IMR-90 (cell line): ENCODE data around the gene SLITRK5. TPM values are rescaled to one million over a fixed set of nuclear protein-coding genes. Genes with fewer than 3 reads are reported as not detected.

Source experiments
- ATAC-seq: fragments of 200-7000 bp; cut with Tn5 transposase; 2 replicates; pipeline ENCODE4 v1.9.1; 2020; ENCODE audit warnings: low read depth, mild to moderate bottlenecking, moderate library complexity
- BruUV-seq: library from RNA; stranded (reverse); fragments of 400-500 nt; replicated peaks from 2 replicates; lab custom pipeline; 2021; lab: Mats Ljungman, UMichigan
- CTCF ChIA-PET: fragments of 300-600 bp; formaldehyde crosslinking; extraction: SDS; loops from one replicate; lab custom pipeline; 2021; ENCODE audit warnings: antibody characterized with exemption; lab: Yijun Ruan, JAX
- POLR2A ChIA-PET: fragments of 300-600 bp; sonication (Branson Sonifier 250); formaldehyde crosslinking; loops from one replicate; lab custom pipeline; 2022; ENCODE audit warnings: antibody characterized with exemption; ENCODE audit not compliant: unreplicated experiment; lab: Charles Lee
- DNase-seq: peaks from one replicate; pipeline ENCODE4 v3.0.0; 2013
- H2AFZ ChIP-seq: replicated peaks from 2 replicates; pipeline ENCODE3; 2013; ENCODE audit warnings: low read length, mild to moderate bottlenecking; ENCODE audit not compliant: poor library complexity
- H2AK5ac ChIP-seq: 2 replicates; pipeline ENCODE4 v1.6.1; 2013; ENCODE audit warnings: low read depth, low read length, inconsistent platforms
- H2AK9ac ChIP-seq: replicated peaks from 2 replicates; pipeline ENCODE3; 2013; ENCODE audit warnings: mild to moderate bottlenecking, low read depth, low read length, moderate library complexity; ENCODE audit not compliant: poor library complexity
- H2BK120ac ChIP-seq: 2 replicates; pipeline ENCODE4 v1.6.1; 2013; ENCODE audit warnings: low read depth, low read length, inconsistent platforms
- H2BK15ac ChIP-seq: 3 replicates; pipeline ENCODE4 v1.6.1; 2013; ENCODE audit warnings: low read depth, low read length, inconsistent platforms
- H2BK20ac ChIP-seq: 2 replicates; pipeline ENCODE4 v1.6.1; 2013; ENCODE audit warnings: low read depth, mild to moderate bottlenecking, inconsistent platforms, low read length, moderate library complexity
- H2BK5ac ChIP-seq: 2 replicates; pipeline ENCODE4 v1.6.1; 2013; ENCODE audit warnings: mild to moderate bottlenecking, low read depth, low read length, inconsistent platforms; ENCODE audit not compliant: poor library complexity, severe bottlenecking
- H3K14ac ChIP-seq: replicated peaks from 2 replicates; pipeline ENCODE4 v1.6.1; 2013; ENCODE audit warnings: low read depth, low read length, inconsistent platforms
- H3K18ac ChIP-seq: 2 replicates; pipeline ENCODE4 v1.6.1; 2013; ENCODE audit warnings: low read depth, low read length, control low read depth
- H3K23ac ChIP-seq: 2 replicates; pipeline ENCODE4 v1.6.1; 2013; ENCODE audit warnings: low read depth, low read length, inconsistent platforms
- H3K27ac ChIP-seq: 2 replicates; pipeline ENCODE4 v1.5.1; 2013; ENCODE audit warnings: mild to moderate bottlenecking, control low read depth, low read length; ENCODE audit not compliant: insufficient read depth
- H3K27me3 ChIP-seq: 2 replicates; pipeline ENCODE4 v1.6.1; 2013; ENCODE audit warnings: low read length; ENCODE audit not compliant: control insufficient read depth, insufficient read depth
- H3K36me3 ChIP-seq: 2 replicates; pipeline ENCODE4 v1.6.1; 2013; ENCODE audit warnings: low read length, mixed read lengths; ENCODE audit not compliant: control insufficient read depth, insufficient read depth
- H3K4ac ChIP-seq: 2 replicates; pipeline ENCODE4 v1.6.1; 2013; ENCODE audit warnings: low read depth, low read length, inconsistent platforms
- H3K4me1 ChIP-seq: 2 replicates; pipeline ENCODE4 v1.6.1; 2013; ENCODE audit warnings: low read length, mixed read lengths; ENCODE audit not compliant: control insufficient read depth, insufficient read depth
- H3K4me2 ChIP-seq: 2 replicates; pipeline ENCODE4 v1.6.1; 2013; ENCODE audit warnings: low read depth, mild to moderate bottlenecking, control low read depth, low read length, moderate library complexity
- H3K4me3 ChIP-seq: 2 replicates; pipeline ENCODE4 v1.5.1; 2013; ENCODE audit warnings: low read depth, mild to moderate bottlenecking, control low read depth, low read length, moderate library complexity; ENCODE audit not compliant: insufficient read depth
- H3K56ac ChIP-seq: 2 replicates; pipeline ENCODE4 v1.6.1; 2013; ENCODE audit warnings: low read length, inconsistent platforms; ENCODE audit not compliant: insufficient read depth; ENCODE audit errors: extremely low read depth
- H3K79me1 ChIP-seq, 2 experiments: 2 replicates each; pipeline ENCODE4 v1.6.1; 2013; ENCODE audit warnings: low read length in 2 of 2, inconsistent platforms in 1 of 2, low read depth in 1 of 2
- H3K9ac ChIP-seq: 2 replicates; pipeline ENCODE4 v1.6.1; 2013; ENCODE audit warnings: low read depth, low read length, control low read depth
- H3K9me1 ChIP-seq: 2 replicates; pipeline ENCODE4 v1.6.1; 2013; ENCODE audit warnings: low read length, inconsistent platforms; ENCODE audit not compliant: insufficient read depth
- H3K9me3 ChIP-seq: 2 replicates; pipeline ENCODE4 v1.6.1; 2013; ENCODE audit warnings: low read length; ENCODE audit not compliant: control insufficient read depth, insufficient read depth
- H4K20me1 ChIP-seq: 2 replicates; pipeline ENCODE4 v1.6.1; 2013; ENCODE audit warnings: low read length, inconsistent platforms; ENCODE audit not compliant: insufficient read depth
- H4K5ac ChIP-seq: 2 replicates; pipeline ENCODE4 v1.6.1; 2013; ENCODE audit warnings: mild to moderate bottlenecking, low read depth, low read length, control low read depth
- H4K8ac ChIP-seq, 2 experiments: 2 replicates each; pipeline ENCODE4 v1.6.1; 2013; ENCODE audit warnings: low read depth in 2 of 2, low read length in 2 of 2, control low read depth in 1 of 2, inconsistent platforms in 1 of 2
- H4K91ac ChIP-seq: 2 replicates; pipeline ENCODE4 v1.6.1; 2013; ENCODE audit warnings: low read depth, low read length, inconsistent platforms; ENCODE audit not compliant: insufficient read depth
- BHLHE40 ChIP-seq: fragments of 150-350 bp; IDR thresholded peaks from 2 replicates; pipeline ENCODE4 v1.6.1; 2016; ENCODE audit warnings: mild to moderate bottlenecking, low read depth, low read length
- CEBPB ChIP-seq: IDR thresholded peaks from 2 replicates; pipeline ENCODE4 v1.6.1; 2012; ENCODE audit warnings: low read depth, low read length, improper control_type of control experiment
- ELK1 ChIP-seq: fragments of 150-350 bp; IDR thresholded peaks from 2 replicates; pipeline ENCODE4 v1.6.1; 2016; ENCODE audit warnings: low read depth, mild to moderate bottlenecking, low read length, moderate library complexity, borderline replicate concordance
- MAFK ChIP-seq: IDR thresholded peaks from 2 replicates; pipeline ENCODE4 v1.6.1; 2012; ENCODE audit warnings: low read depth, low read length, improper control_type of control experiment
- MXI1 ChIP-seq: IDR thresholded peaks from 2 replicates; pipeline ENCODE4 v1.6.1; 2012; ENCODE audit warnings: low read depth, mild to moderate bottlenecking, low read length, moderate library complexity, borderline replicate concordance
- WGBS, 2 experiments: methylation state at CpG; one replicate each; pipeline versions ENCODE4 v1.1.5 to v1.1.7; 2013; ENCODE audit warnings: missing lambda C conversion rate in 2 of 2; ENCODE audit not compliant: insufficient read length in 1 of 2; ENCODE audit errors: extremely low coverage in 2 of 2; 5-methylcytosine and 5-hydroxymethylcytosine counted together
- dilution Hi-C: fragments of 300-500 bp; cut with HindIII; formaldehyde crosslinking; loops from one replicate; pipeline ENCODE4 v1.14.3; 2018; ENCODE audit warnings: low sequenced_read_pairs; ENCODE audit not compliant: unreplicated experiment
- in situ Hi-C: fragments of 300-500 bp; cut with MboI; formaldehyde crosslinking; loops from 3 replicates; pipeline ENCODE4 v1.14.3; 2019; ENCODE audit warnings: low sequenced_read_pairs, inconsistent platforms, mixed read lengths
- intact Hi-C: fragments of 100-400 bp; cut with micrococcal nuclease; formaldehyde crosslinking; loops from 2 replicates; pipeline ENCODE4 v1.10.0; 2022
- polyA plus RNA-seq, 3 experiments: library from polyadenylated mRNA; depleted of rRNA; stranded (reverse); fragments of >200 nt; gene quantifications; 2 replicates each; pipeline ENCODE4 v1.2.3, GENCODE V29; 2012; ENCODE audit warnings: low replicate concordance in 1 of 3
- total RNA-seq: library from RNA; depleted of rRNA; stranded (reverse); fragments of >200 nt; gene quantifications from 2 replicates; pipeline ENCODE4 v1.2.3, GENCODE V29; 2012

The SLITRK5 gene
- total and polyA plus RNA-seq, 2 of the 4 experiments (the other 2 are of a cell fraction) = under 0.01 to 0.03 TPM

- Histone ChIP-seq H3K79me1 (no peaks in the 10 kb centered on the region), H2BK120ac (no peak overlapping the region), H4K20me1 (no peaks in the 10 kb centered on the region), H4K91ac (no peak overlapping the region), H3K4me2 (no peak overlapping the region), H3K9me1 (no peaks in the 10 kb centered on the region), H4K8ac (no peak overlapping the region), H3K9me3 (no peaks in the 10 kb centered on the region), H2BK5ac (no peak overlapping the region), H2AFZ (no peak overlapping the region), H3K9ac (no peak overlapping the region), H2BK20ac (no peak overlapping the region), H3K4me3 (no peak overlapping the region), H3K4me1 (no peaks in the 10 kb centered on the region), H4K5ac (no peak overlapping the region), H3K14ac (no peak overlapping the region), H3K56ac (no peak overlapping the region), H3K36me3 (no peaks in the 10 kb centered on the region), H2BK15ac (no peak overlapping the region), H3K4ac (no peak overlapping the region), H3K18ac (no peak overlapping the region), H3K27ac (no peak overlapping the region), H2AK9ac (no peak overlapping the region), H2AK5ac (no peak overlapping the region), H3K23ac (no peak overlapping the region), H3K27me3 (no peaks in the 10 kb centered on the region)
- in situ Hi-C loops = no loop called here
- ATAC-seq (no peak), DNase-seq (no peak)
- WGBS, 2 experiments = no CpG with 5 or more reads among the region's 2 CpGs
- CTCF ChIA-PET = interaction anchor here (0.6 kb wide), 1 partner anchor 902 kb away, joined by 3 read pairs; no protein-coding TSS in a partner anchor
- POLR2A ChIA-PET = no interaction called here
- TF ChIP-seq BHLHE40 (no peak), MXI1 (no peak), CEBPB (no peak), MAFK (no peak), ELK1 (no peak)
- dilution Hi-C loops = no loop called here
- no TSS peak for BruUV-seq
- intact Hi-C loops = no loop called here
Measured at GRCh38 chr13:87712012-87712411, 40.8 kb downstream of the SLITRK5 start.
